ENCODE results near the gene CYYR1.

The CYYR1 gene

GRCh38 chr21:26546446-26547097 lies 26.5 kb downstream of the CYYR1 start:
- no peak for ATAC-seq
- TF ChIP-seq OSR1 (CRISPR knock-in tag; IDR thresholded peaks at IDR 0.05) (no peak), GLIS3 (CRISPR knock-in tag; IDR thresholded peaks at IDR 0.05) (no peak), ZNF565 (CRISPR knock-in tag; conservative IDR thresholded peaks at IDR 0.05; ENCODE audit: low read depth) (no peak), TCF4 (CRISPR knock-in tag; IDR thresholded peaks at IDR 0.05; ENCODE audit: borderline replicate concordance) (no peak), ZFP30 (CRISPR knock-in tag; IDR thresholded peaks at IDR 0.05) (no peak), ZNF70 (CRISPR knock-in tag; IDR thresholded peaks at IDR 0.05) (no peak), CSRNP3 (CRISPR knock-in tag; IDR thresholded peaks at IDR 0.05) (no peak), ARNTL (CRISPR knock-in tag; IDR thresholded peaks at IDR 0.05; ENCODE audit: borderline replicate concordance, low read depth) (no peak), ESRRG (CRISPR knock-in tag; IDR thresholded peaks at IDR 0.05) (no peak), CSDC2 (CRISPR knock-in tag; IDR thresholded peaks at IDR 0.05) (no peak), TOX (CRISPR knock-in tag; IDR thresholded peaks at IDR 0.05; ENCODE audit: borderline replicate concordance) (no peak), SNAI2 (CRISPR knock-in tag; IDR thresholded peaks at IDR 0.05) (no peak), POU6F1 (CRISPR knock-in tag; IDR thresholded peaks at IDR 0.05; ENCODE audit: borderline replicate concordance, low read depth) (no peak), ZC3H10 (CRISPR knock-in tag; IDR thresholded peaks at IDR 0.05) (no peak), TSHZ2 (CRISPR knock-in tag; IDR thresholded peaks at IDR 0.05) (no peak), PPARA (CRISPR knock-in tag; IDR thresholded peaks at IDR 0.05; ENCODE audit: borderline replicate concordance) (no peak), BACH2 (CRISPR knock-in tag; IDR thresholded peaks at IDR 0.05; ENCODE audit: borderline replicate concordance) (no peak), ZNF8 (CRISPR knock-in tag; IDR thresholded peaks at IDR 0.05) (no peak)
- TF ChIP-seq, protein P1, sequence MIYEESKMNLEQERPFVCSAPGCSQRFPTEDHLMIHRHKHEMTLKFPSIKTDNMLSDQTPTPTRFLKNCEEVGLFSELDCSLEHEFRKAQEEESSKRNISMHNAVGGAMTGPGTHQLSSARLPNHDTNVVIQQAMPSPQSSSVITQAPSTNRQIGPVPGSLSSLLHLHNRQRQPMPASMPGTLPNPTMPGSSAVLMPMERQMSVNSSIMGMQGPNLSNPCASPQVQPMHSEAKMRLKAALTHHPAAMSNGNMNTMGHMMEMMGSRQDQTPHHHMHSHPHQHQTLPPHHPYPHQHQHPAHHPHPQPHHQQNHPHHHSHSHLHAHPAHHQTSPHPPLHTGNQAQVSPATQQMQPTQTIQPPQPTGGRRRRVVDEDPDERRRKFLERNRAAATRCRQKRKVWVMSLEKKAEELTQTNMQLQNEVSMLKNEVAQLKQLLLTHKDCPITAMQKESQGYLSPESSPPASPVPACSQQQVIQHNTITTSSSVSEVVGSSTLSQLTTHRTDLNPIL (CRISPR knock-in tag; IDR thresholded peaks at IDR 0.05; ENCODE audit: low read depth), result no peak
- TF ChIP-seq, protein P2, sequence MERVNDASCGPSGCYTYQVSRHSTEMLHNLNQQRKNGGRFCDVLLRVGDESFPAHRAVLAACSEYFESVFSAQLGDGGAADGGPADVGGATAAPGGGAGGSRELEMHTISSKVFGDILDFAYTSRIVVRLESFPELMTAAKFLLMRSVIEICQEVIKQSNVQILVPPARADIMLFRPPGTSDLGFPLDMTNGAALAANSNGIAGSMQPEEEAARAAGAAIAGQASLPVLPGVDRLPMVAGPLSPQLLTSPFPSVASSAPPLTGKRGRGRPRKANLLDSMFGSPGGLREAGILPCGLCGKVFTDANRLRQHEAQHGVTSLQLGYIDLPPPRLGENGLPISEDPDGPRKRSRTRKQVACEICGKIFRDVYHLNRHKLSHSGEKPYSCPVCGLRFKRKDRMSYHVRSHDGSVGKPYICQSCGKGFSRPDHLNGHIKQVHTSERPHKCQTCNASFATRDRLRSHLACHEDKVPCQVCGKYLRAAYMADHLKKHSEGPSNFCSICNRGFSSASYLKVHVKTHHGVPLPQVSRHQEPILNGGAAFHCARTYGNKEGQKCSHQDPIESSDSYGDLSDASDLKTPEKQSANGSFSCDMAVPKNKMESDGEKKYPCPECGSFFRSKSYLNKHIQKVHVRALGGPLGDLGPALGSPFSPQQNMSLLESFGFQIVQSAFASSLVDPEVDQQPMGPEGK (CRISPR knock-in tag; IDR thresholded peaks at IDR 0.05; ENCODE audit: borderline replicate concordance), result no peak

DNA sequence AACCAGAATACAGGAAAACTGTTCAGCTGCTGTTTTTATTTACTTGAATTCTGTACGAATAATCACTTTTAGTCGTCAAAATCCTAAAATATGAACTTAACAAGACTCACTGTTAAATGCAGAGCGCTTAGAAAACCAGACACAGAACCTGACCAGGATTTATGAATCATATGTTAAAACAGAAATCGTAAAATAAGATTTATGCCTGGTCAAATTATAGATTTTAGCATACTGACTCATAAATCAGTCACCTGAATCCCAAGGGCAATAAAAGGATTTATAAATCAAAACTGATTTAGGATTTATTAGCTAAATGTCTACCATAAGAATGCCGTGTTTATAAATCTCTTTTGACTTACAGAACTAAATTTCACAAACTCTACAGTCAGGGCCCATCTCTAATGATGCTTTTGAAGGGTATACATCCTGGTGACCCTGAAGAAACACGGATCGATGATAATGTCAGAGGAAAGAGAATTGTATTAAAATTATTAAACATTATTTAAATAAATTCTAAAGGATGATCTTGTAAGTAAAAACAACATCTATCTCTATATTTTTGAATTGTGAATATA lies 28.8 kb downstream of the CYYR1 start:
- no peak for ATAC-seq
- TF ChIP-seq TCF4 (CRISPR knock-in tag; IDR thresholded peaks at IDR 0.05; ENCODE audit: borderline replicate concordance), result no peak
- TF ChIP-seq BACH2 (CRISPR knock-in tag; IDR thresholded peaks at IDR 0.05; ENCODE audit: borderline replicate concordance), result no peak
- no peak for TF ChIP-seq ZNF8 (CRISPR knock-in tag; IDR thresholded peaks at IDR 0.05)
- TF ChIP-seq RARB (CRISPR knock-in tag; IDR thresholded peaks at IDR 0.05), result no peak

DNA sequence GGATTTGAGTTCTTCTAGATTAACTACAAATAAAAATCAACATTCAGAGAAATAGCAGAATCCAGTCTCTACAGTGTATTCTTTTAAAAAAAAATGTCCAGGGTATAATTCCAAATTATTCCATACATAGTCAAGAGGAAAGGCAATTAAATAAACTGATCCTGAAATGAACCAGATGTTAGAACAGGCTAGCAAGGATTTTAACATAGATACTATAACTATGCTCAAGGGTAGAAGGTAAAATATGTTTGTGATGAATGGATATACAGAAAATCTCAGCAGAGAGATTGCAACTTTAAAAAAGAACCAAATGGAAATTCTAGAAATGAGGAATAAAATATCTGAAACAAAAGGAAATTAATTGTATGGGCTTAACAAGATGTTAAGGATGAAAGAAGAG lies 32.4 kb downstream of the CYYR1 start:
- no peak for TF ChIP-seq SNAI2 (CRISPR knock-in tag; IDR thresholded peaks at IDR 0.05)
- 0 out of 2 replicates have a peak, but pooled peaks have one; percentile 21 for TF ChIP-seq TCF4 (CRISPR knock-in tag; IDR thresholded peaks at IDR 0.05; ENCODE audit: borderline replicate concordance)
- no peak for TF ChIP-seq ARNTL (CRISPR knock-in tag; IDR thresholded peaks at IDR 0.05; ENCODE audit: borderline replicate concordance, low read depth)
- no peak for TF ChIP-seq CSDC2 (CRISPR knock-in tag; IDR thresholded peaks at IDR 0.05)
- no peak for TF ChIP-seq ISL1 (CRISPR knock-in tag; IDR thresholded peaks at IDR 0.05)
- no peak for ATAC-seq

Data from SK-N-SH treated with all-trans-retinoic acid at 6 μM for 48 hours (cell line).